ENCODE results near the gene SNCAIP.
"Not testable (repeated sequence)": the region's sequence is repeated elsewhere in the genome, so short reads cannot be mapped to it uniquely, and the experiment has no call there.

The SNCAIP gene

GRCh38 chr5:122314036-122314435, 2.0 kb downstream of the SNCAIP start:
- FAIRE-seq = no peak

DNA sequence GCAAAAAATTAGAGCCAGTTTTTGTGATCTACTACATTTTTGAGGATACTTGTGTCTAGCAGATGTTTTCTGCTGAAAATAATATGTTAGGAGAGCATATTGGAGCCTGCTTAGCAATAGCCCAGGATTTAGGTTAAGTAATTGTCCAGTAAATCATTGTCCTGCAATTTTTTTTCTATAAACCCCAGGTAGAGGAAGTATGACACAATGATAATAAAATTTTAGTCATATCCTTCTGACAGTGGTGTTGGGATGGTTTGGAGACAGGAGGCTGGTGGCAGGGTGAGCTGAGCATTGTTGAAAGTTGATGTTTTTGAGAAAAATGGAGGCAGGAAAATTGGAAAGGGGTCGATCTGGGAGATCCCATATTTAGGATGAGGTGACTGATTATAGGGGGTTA, 3.5 kb downstream of the SNCAIP start:
- FAIRE-seq (no peak), DNase-seq (ENCODE audit: low spot score) (no peak)

More at GRCh38 chr5:122314036-122314435, 2.0 kb downstream of the SNCAIP start:
- no peak for DNase-seq (ENCODE audit: low spot score)

DNA sequence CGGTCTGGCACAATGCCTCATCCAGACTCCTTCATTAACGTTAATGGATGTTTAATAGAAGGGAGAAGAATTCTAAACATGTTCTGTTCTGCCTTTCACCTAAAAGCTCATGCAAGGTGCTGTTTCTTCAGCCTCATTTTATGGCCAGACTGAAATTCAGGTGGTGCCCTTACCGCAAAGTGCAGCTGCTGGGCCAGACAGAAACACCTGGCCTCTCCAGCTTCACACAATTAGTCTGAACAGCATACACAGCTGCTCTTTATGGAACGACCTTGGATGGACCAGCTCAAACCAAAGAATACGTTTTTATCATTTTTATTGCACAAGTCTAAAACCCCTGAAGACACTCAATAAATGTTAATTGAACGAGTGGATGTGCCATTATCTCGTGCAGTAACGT, 4.6 kb downstream of the SNCAIP start:
- FAIRE-seq = no peak
- DNase-seq (ENCODE audit: low spot score) = no peak

DNA sequence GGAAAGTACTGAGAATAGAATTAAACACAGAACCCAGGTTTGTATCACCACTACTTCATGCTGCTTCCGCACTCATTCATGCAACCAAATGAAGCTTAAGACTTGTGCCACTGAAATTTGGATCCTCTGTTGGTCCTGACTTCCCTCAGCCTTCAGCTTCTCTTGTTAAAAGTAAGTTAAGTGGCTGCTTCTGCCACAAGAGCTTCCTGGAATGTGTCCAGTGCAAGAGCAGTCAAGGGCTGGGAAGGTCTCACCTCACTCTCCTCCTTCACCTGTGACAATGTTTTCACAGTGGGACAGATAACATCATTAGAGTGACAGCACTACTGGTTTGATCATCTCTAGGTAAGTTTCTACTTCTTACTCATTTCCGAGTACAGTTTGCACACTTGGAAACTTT, 7.9 kb downstream of the SNCAIP start:
- DNase-seq (ENCODE audit: low spot score) (no peak), FAIRE-seq (no peak)

DNA sequence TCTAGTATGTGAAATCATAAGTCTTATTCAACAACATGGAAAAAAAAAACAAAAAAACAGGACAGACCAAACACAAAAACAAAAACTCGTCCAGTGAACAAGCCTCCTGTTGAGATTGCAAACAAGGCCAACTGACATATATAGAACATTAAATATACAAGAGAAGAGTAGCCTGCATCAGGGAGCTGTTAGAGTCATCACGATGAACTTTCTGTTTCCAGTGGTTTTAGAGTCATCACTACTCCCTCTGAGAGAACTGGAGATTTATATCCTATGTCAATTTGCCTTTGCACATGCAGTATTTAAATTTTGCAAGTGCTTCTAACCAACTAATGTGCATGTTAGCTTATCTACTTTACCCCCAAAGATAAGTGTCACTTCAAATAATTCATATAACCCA, 9.9 kb downstream of the SNCAIP start:
- no peak for FAIRE-seq
- no peak for DNase-seq (ENCODE audit: low spot score)

DNA sequence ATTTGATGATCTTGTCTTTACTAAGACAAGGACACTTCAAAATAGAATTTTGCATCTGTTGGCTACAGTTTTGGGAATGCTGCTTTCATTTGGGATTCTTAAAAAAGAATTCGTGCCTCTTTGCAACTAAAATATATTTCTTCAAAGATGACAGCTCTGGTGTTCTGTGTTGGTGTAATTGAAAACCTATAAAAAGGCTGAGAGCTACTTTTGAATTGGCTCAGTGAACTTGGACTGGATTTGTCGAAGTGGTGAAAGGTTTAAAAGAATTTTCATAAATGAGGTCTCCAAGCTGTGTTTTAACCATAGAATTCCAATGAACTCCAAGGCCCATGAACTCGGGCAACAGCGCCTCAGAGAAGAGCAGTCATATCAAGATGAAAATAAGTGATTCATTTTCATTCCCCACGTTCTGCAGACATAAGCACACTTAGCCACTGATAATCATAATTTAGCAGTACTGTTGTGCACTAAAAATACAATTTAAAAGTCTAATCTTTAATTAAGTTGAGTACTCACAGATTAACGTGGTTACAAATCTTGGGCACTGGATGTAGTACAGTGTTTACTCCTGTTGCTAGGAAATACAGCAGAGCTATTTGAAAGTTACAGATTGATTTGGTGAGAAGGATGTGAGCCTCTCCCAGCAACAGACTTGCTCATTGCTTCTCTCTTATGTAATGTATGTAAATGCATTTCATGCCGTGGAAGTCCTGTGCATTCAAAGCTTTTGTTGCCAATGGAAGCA, 10.9 kb downstream of the SNCAIP start:
- FAIRE-seq = no peak
- DNase-seq (ENCODE audit: low spot score) = no peak

DNA sequence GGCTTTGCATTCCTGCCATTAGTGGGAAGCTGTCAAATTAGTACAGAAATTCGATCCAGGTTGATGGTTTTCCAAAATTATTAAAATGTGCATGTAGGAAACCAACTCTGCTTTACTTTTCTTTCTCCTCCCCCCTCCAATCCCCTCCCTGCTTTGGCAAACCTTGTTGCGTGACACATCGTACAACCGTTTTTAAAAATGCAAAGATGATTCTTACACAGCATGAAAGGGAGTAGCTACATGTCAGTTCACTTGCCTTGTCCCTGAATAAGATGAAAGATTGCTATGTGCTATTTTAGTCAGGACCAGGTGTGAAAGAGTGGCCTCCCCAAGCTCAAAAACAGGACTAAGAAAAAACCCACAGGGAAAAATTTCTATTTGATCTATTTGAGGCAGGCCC, 11.7 kb downstream of the SNCAIP start:
- FAIRE-seq (no peak), DNase-seq (ENCODE audit: low spot score) (no peak)

DNA sequence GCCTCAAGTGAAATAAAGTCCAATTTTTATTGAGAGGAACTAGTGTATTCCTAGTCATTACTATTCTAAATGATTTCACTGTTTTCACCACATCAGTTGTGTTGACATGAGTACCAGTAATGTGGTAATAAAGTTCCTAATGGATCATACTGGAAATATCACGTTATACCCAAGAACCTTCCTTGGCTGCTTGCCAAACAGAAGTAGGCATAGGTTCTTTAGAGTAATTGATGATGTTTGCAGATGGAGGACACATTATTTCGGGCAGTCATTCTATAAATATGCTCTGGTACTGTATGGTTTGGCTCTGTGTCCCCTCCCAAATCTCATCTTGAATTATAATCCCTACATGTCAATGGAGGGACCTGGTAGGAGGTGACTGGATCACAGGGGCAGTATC, 15.1 kb downstream of the SNCAIP start:
- DNase-seq (ENCODE audit: low spot score) = no peak

GRCh38 chr5:122330881-122331280, 18.8 kb downstream of the SNCAIP start:
- no peak for FAIRE-seq
- no peak for DNase-seq (ENCODE audit: low spot score)

More for the DNA sequence above, 15.1 kb downstream of the SNCAIP start:
- no peak for FAIRE-seq

GRCh38 chr5:122332599-122333555, 20.8 kb downstream of the SNCAIP start:
- FAIRE-seq (no peak), DNase-seq (ENCODE audit: low spot score) (no peak)

DNA sequence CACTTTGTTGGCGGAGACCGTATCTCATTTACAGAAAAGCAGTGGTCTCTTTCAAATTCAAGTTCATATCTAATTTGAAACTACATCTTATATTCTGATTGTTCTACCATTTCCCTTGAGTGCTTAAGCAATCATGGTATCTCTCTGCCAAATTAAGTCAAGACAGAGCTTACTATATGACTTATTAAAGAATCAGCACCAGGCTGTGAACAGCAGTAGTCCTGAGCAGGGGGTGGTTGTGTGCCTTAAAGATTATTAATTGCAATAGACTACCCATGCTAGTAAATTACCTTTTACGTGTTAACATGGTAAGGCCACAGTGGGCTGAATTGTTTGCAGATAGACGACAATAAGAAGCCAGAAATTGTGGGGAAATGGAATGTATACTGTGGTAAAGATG, 21.5 kb downstream of the SNCAIP start:
- FAIRE-seq (no peak), DNase-seq (ENCODE audit: low spot score) (no peak)

GRCh38 chr5:122339591-122339990, 27.6 kb downstream of the SNCAIP start:
- no peak for FAIRE-seq
- DNase-seq (ENCODE audit: low spot score) = no peak

- DNase-seq (ENCODE audit: low spot score) (no peak), FAIRE-seq (no peak)
Measured at GRCh38 chr5:122341087-122341486, 29.1 kb downstream of the SNCAIP start.

DNA sequence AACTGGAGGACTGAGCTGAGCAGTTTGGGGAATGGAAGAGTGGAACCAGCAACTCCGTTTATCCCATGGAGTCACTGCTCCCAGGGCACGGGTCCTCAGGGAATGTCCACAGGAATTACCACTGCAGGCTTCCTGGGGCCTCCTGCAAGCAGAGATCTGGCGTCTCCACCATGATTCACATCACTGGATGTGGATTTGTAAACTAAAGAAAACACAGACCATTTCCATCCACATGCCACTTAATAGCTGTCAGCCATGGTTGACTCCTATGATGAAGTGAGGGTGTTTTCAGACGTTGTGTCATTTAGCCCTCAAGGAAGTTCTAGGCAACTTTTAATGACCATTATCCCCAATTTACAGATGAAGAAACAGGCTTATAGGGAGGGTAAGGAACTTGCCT, 30.2 kb downstream of the SNCAIP start:
- DNase-seq (ENCODE audit: low spot score) (no peak), FAIRE-seq (no peak)

- FAIRE-seq (no peak), DNase-seq (ENCODE audit: low spot score) (no peak)
Measured at GRCh38 chr5:122346897-122347581, 35.0 kb downstream of the SNCAIP start.

- FAIRE-seq = no peak
- DNase-seq (ENCODE audit: low spot score) = no peak
Measured at GRCh38 chr5:122350496-122350895, 38.5 kb downstream of the SNCAIP start.

- DNase-seq (ENCODE audit: low spot score) = no peak
- FAIRE-seq = no peak
Measured at GRCh38 chr5:122351416-122352157, 39.5 kb downstream of the SNCAIP start.

DNA sequence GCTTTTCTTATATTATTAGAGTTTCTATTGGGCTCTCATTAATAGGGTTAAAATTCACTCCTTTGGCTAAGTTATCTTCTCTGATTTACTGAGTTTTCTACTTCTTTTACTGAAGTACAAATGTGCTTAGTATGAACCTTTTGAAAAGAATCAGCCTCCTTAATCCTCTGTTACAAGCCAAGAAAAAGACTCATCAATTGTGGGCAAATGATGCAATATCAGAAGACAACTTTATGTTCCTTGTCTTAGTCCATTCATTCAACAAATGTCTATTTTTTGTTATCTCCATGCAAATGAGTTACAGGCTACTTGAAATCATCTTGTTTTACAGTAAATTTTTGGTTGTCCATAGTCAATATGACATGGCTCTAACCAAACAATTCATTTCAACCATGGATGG, 40.3 kb downstream of the SNCAIP start:
- FAIRE-seq (no peak), DNase-seq (ENCODE audit: low spot score) (no peak)

GRCh38 chr5:122353361-122353760, 41.3 kb downstream of the SNCAIP start:
- not testable (repeated sequence) for FAIRE-seq; DNase-seq (ENCODE audit: low spot score)

- DNase-seq (ENCODE audit: low spot score) (no peak), FAIRE-seq (no peak)
Measured at GRCh38 chr5:122354293-122354692, 42.3 kb downstream of the SNCAIP start.

DNA sequence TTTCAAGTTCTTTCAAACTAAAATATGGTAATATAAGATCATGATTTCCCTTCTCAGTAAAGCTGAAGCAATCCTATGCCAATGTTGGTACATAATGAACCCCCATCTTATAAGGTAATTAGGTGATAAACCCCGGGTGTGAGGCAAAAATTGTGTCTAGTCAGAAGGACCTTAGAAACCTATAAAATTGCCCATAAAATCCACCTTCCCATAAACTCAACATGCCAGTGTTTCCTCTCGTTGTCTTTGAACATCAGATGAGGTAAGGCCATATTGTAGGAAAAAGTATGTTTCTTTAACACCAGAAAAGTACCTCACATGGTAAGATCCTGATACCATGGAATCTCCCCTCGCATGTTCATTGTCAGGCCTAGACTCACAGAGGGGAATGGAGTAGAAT, 43.3 kb downstream of the SNCAIP start:
- no peak for DNase-seq (ENCODE audit: low spot score)
- no peak for FAIRE-seq
